HepG2 (cell line): ENCODE data around the gene TIMP3.

Experiments used
- EP300 ChIP-seq, 3 experiments: sonication (generic) in 1 of 3; formaldehyde crosslinking in 1 of 3; IDR thresholded peaks; 2 replicates each; pipeline versions ENCODE4 v1.5.1 to v1.6.1; 2011 to 2020; ENCODE audit warnings: low read depth in 2 of 3, low read length in 2 of 3, borderline replicate concordance in 1 of 3, improper control_type of control experiment in 1 of 3, mild to moderate bottlenecking in 1 of 3, missing genetic modification reagents in 1 of 3, moderate library complexity in 1 of 3
- FOXC1 ChIP-seq: sonication (generic); formaldehyde crosslinking; IDR thresholded peaks from 2 replicates; pipeline ENCODE4 v1.8.0; 2022; ENCODE audit warnings: mild to moderate bottlenecking, missing genetic modification reagents, borderline replicate concordance
- RXRA ChIP-seq: sonication (generic); formaldehyde crosslinking; IDR thresholded peaks from 2 replicates; pipeline ENCODE4 v1.5.1; 2020; ENCODE audit warnings: missing genetic modification reagents
- TAF1 ChIP-seq: sonication (generic); formaldehyde crosslinking; IDR thresholded peaks from 2 replicates; pipeline ENCODE4 v1.4.0; 2020; ENCODE audit warnings: missing genetic modification reagents
- TF ChIP-seq, protein P1 (sequence below): sonication (generic); formaldehyde crosslinking; IDR thresholded peaks from 2 replicates; pipeline ENCODE4 v1.5.0; 2020; ENCODE audit warnings: mild to moderate bottlenecking, missing genetic modification reagents, moderate library complexity

- TF ChIP-seq, protein P1, sequence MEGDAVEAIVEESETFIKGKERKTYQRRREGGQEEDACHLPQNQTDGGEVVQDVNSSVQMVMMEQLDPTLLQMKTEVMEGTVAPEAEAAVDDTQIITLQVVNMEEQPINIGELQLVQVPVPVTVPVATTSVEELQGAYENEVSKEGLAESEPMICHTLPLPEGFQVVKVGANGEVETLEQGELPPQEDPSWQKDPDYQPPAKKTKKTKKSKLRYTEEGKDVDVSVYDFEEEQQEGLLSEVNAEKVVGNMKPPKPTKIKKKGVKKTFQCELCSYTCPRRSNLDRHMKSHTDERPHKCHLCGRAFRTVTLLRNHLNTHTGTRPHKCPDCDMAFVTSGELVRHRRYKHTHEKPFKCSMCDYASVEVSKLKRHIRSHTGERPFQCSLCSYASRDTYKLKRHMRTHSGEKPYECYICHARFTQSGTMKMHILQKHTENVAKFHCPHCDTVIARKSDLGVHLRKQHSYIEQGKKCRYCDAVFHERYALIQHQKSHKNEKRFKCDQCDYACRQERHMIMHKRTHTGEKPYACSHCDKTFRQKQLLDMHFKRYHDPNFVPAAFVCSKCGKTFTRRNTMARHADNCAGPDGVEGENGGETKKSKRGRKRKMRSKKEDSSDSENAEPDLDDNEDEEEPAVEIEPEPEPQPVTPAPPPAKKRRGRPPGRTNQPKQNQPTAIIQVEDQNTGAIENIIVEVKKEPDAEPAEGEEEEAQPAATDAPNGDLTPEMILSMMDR (CRISPR knock-in tag) = no peak
- no peak for TF ChIP-seq FOXC1
- TF ChIP-seq RXRA (CRISPR knock-in tag) = no peak
- no peak for TF ChIP-seq TAF1 (CRISPR knock-in tag)
- TF ChIP-seq EP300 (IDR thresholded peaks at IDR 0.05; ENCODE audit: low read depth in 2 of 2, low read length in 2 of 2) = no peak
- TF ChIP-seq EP300 (CRISPR knock-in tag; IDR thresholded peaks at IDR 0.05; ENCODE audit: borderline replicate concordance) = no peak
Observed at GRCh38 chr22:32760396-32760795, 41.1 kb upstream of the TIMP3 start.
